Osteocyte (in vitro differentiated cells): ENCODE data around the gene PKHD1. TPM values are rescaled to one million over a fixed set of nuclear protein-coding genes. Genes with fewer than 3 reads are reported as not detected.

Experiments
- DNase-seq: peaks from one replicate; pipeline ENCODE4 v3.0.0; 2021; ENCODE audit warnings: mixed read lengths; ENCODE audit not compliant: unreplicated experiment; ENCODE audit errors: extremely low spot score
- H3K27ac Mint-ChIP-seq: one replicate; pipeline ENCODE4 v1.8.0; 2021; ENCODE audit warnings: mild to moderate bottlenecking, mixed read lengths; ENCODE audit not compliant: unreplicated experiment
- H3K27me3 Mint-ChIP-seq: one replicate; pipeline ENCODE4 v1.8.0; 2021; ENCODE audit warnings: mixed read lengths; ENCODE audit not compliant: unreplicated experiment
- H3K36me3 Mint-ChIP-seq: one replicate; pipeline ENCODE4 v1.8.0; 2021; ENCODE audit warnings: mixed read lengths; ENCODE audit not compliant: unreplicated experiment
- H3K4me1 Mint-ChIP-seq: one replicate; pipeline ENCODE4 v1.8.0; 2021; ENCODE audit warnings: mixed read lengths; ENCODE audit not compliant: unreplicated experiment
- H3K4me3 Mint-ChIP-seq: one replicate; pipeline ENCODE4 v1.8.0; 2021; ENCODE audit warnings: mild to moderate bottlenecking, moderate library complexity, mixed read lengths; ENCODE audit not compliant: unreplicated experiment
- H3K9me3 Mint-ChIP-seq: one replicate; pipeline ENCODE4 v1.8.0; 2021; ENCODE audit warnings: mixed read lengths; ENCODE audit not compliant: unreplicated experiment
- CTCF ChIP-seq: fragments of 200-600 bp; sonication (generic); IDR thresholded peaks from 2 replicates; pipeline ENCODE4 v1.5.0; 2021; ENCODE audit warnings: antibody characterized with exemption, mild to moderate bottlenecking, moderate library complexity
- total RNA-seq: library from RNA; stranded (reverse); gene quantifications from 2 replicates; pipeline ENCODE4 v1.2.1, GENCODE V29; 2021

The PKHD1 gene
- total RNA-seq, 1 donor from 2014 or later: not detected

- Mint-ChIP-seq H3K27me3 (no peaks in the 10 kb centered on the region), H3K9me3 (no peaks in the 10 kb centered on the region), H3K4me1 (no peaks in the 10 kb centered on the region), H3K36me3 (no peaks in the 10 kb centered on the region), H3K4me3 (no peak overlapping the region), H3K27ac (no peak overlapping the region)
- no peak for TF ChIP-seq CTCF
- no peak for DNase-seq
Observed at GRCh38 chr6:51892750-51893149, 194.7 kb downstream of the PKHD1 start.

- no peak for DNase-seq
- no peaks in the 10 kb centered on the region for H3K36me3 Mint-ChIP-seq
- H3K27ac Mint-ChIP-seq: no peak overlapping the region
- H3K27me3 Mint-ChIP-seq: peaks cover 2% of the 10 kb centered on the region
- no peaks in the 10 kb centered on the region for H3K4me1 Mint-ChIP-seq
- TF ChIP-seq CTCF: no peak
- H3K4me3 Mint-ChIP-seq: no peak overlapping the region
- H3K9me3 Mint-ChIP-seq: no peaks in the 10 kb centered on the region
Observed at GRCh38 chr6:51892339-51892738, 195.1 kb downstream of the PKHD1 start.

- Mint-ChIP-seq H3K36me3 (no peaks in the 10 kb centered on the region), H3K9me3 (no peaks in the 10 kb centered on the region), H3K27me3 (peaks cover 2% of the 10 kb centered on the region), H3K4me3 (no peak overlapping the region), H3K4me1 (no peaks in the 10 kb centered on the region), H3K27ac (no peak overlapping the region)
- no peak for TF ChIP-seq CTCF
- DNase-seq: no peak
Observed at GRCh38 chr6:51891784-51892183, 195.6 kb downstream of the PKHD1 start.

- Mint-ChIP-seq H3K27ac (no peak overlapping the region), H3K4me1 (no peaks in the 10 kb centered on the region), H3K4me3 (no peak overlapping the region), H3K9me3 (no peaks in the 10 kb centered on the region), H3K27me3 (peaks cover 6% of the 10 kb centered on the region), H3K36me3 (no peaks in the 10 kb centered on the region)
- TF ChIP-seq CTCF: no peak
- no peak for DNase-seq
Observed at GRCh38 chr6:51887859-51888258, 199.6 kb downstream of the PKHD1 start.

- no peak for TF ChIP-seq CTCF
- Mint-ChIP-seq H3K4me3 (no peak overlapping the region), H3K27ac (no peak overlapping the region), H3K4me1 (no peaks in the 10 kb centered on the region), H3K27me3 (peaks cover 6% of the 10 kb centered on the region), H3K9me3 (no peaks in the 10 kb centered on the region), H3K36me3 (no peaks in the 10 kb centered on the region)
- DNase-seq: no peak
Observed at GRCh38 chr6:51885957-51886356, 201.5 kb downstream of the PKHD1 start.
